Endometrial microvascular endothelial cells (primary cell): Measurements from ENCODE around the gene WDR90. TPM values are rescaled to one million over a fixed set of nuclear protein-coding genes. Genes with fewer than 3 reads are reported as not detected.

Experiments used
- in situ Hi-C: cut with HindIII; loops from 2 replicates; pipeline ENCODE4 v1.10.0; 2017; ENCODE audit warnings: low sequenced_read_pairs, low pct_unique_long_range_greater_than_20kb; ENCODE audit errors: inconsistent ontology term
- total RNA-seq: library from RNA; depleted of rRNA; stranded (reverse); fragments of >200 nt; gene quantifications from one replicate; pipeline ENCODE4 v1.2.3, GENCODE V29; 2015; ENCODE audit errors: inconsistent ontology term

The WDR90 gene
- total RNA-seq, 1 donor from 2014 or later: 39.7 TPM

DNA sequence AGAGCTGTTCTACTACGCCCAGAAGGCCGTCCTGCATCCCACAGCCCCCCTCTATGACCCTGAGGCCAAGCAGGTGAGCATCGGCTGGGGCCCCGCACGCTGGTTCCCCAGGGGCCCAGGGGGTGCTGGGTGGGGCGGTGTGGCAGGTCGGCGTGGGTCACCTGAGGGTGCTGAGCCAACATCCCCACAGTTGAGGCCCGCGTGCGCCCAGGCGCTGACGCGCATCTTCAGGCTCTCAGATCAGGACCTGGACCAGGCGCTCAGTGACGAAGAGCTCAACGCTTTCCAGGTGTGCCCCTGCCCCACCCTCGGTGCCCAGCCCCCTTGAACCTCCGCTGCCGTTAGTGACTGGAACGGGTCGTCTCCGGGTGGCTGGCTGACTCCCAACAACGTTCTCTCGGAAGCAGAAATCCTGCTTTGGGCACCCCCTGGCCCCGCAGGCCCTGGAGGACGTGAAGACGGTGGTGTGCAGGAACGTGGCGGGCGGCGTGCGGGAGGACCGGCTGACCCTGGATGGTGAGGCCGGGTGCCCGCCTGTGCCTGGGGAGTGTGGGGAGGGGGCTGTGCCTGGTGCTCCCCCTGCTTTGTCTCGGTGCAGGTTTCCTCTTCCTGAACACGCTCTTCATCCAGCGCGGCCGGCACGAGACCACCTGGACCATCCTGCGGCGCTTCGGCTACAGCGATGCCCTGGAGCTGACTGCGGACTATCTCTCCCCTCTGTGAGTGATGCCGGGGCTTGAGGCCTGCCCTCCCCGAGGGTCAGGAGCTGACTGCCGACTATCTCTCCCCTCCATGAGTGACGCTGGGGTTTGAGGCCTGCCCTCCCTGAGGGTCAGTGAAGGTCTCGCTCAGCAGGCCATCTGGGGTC, 21.6 kb downstream of the WDR90 start:
- in situ Hi-C loops: no loop called here

- in situ Hi-C loops: no loop called here
These were observed 22.4 kb downstream of the WDR90 start for GRCh38 chr16:671353-672131.

DNA sequence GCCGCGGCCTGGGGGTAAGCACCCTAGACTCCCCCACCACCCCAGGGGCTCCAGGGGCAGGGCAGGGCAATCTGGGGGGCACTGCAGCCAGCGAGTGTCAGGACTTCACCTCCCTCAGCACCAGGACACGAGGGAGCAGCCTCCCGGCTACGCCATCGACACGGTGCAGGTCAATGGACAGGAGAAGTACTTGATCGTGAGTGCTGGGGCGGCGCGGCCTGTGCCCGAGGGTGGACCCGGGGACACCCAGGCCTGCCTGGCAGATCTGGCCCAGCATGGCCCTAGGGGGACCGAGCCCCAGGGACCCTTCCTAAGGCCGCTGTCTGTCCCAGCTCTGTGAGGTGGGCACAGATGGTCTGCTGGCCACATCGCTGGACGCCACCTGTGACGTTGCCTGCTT, 23.2 kb downstream of the WDR90 start:
- in situ Hi-C loops: no loop called here

GRCh38 chr16:672851-673250, 23.7 kb downstream of the WDR90 start:
- in situ Hi-C loops: no loop called here

DNA sequence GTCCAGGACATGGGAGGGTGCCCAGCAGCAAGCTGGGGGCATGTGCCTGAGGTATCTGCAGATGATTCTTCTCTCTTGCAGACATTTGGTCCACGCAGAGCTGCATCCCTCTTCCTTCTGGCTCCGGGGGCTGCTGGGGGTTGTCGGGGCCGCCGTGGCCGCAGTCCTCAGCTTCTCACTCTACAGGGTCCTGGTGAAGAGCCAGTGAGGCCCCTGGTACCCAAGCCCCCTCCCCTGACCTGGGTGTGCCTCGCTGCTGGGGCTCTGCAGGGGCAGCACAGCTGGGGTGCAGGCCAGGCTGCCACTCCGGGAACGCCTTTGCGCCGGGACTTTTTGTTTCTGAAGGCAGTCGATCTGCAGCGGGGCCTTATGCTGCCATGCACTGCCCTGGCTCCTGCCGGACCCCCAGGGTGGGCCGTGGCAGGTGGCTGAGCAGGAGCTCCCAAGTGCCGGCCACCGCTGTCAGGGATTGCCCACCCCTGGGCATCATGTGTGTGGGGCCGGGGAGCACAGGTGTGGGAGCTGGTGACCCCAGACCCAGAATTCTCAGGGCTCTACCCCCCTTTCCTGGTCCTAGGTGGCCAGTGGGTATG, 24.3 kb downstream of the WDR90 start:
- in situ Hi-C loops: no loop called here

- in situ Hi-C loops: no loop called here
These were observed 25.2 kb downstream of the WDR90 start for GRCh38 chr16:674214-674881.

DNA sequence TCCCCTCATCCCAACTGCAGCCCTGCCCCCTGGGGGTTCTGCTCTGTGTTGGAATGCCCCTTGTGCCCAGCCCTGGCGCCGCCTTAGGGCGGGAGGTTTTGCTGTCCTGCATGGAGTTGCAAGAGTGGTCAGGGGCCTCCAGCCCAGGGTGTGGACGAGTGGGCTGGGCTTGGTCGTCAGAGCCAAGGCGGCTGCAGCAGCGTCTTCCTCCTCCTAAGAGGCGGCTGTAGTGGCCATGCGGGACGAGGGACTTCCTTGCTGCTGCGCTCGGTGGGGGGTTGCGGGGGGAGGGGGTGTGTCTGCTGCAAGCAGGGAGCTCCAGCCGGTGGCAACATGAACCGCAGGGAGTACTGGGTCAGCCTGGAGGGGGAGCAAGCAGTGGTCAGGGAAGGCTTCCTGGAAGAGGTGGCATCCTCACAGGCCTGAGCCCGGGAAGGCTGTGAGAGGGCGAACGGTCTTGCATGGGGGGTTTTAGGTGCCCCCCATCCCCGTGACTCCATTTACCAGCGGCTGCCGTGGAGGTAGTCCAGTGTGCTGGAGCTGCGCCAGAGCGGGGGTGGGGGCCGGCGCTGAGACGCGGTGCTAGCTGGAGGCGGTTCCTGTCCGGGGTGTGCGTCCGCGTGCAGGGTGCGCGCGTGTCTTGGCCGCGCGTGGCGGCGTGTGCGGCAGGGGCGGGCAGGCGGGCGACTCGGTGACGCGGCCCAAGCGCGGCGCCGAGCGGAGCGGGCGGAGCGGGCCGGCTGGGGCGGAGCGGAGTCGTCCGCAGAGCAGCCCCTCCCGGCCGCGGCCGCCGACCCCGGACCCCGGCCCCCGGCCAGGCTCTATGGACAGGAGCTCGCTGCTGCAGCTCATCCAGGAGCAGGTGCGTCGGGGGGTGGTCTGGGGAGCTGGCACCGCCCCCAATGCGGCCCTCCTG, 26.1 kb downstream of the WDR90 start, which contains the start of gene RHBDL1:
Gene RHBDL1 (plus strand): TSS at position 704 of the 916 bp plus-strand sequence. CDS start 120 bp downstream, at position 824.
- in situ Hi-C loops: no loop called here

GRCh38 chr16:675884-676564, 26.9 kb downstream of the WDR90 start:
- in situ Hi-C loops: no loop called here

GRCh38 chr16:676565-676902, 27.4 kb downstream of the WDR90 start:
- in situ Hi-C loops: no loop called here

GRCh38 chr16:676913-677312, 27.7 kb downstream of the WDR90 start:
- in situ Hi-C loops: no loop called here

DNA sequence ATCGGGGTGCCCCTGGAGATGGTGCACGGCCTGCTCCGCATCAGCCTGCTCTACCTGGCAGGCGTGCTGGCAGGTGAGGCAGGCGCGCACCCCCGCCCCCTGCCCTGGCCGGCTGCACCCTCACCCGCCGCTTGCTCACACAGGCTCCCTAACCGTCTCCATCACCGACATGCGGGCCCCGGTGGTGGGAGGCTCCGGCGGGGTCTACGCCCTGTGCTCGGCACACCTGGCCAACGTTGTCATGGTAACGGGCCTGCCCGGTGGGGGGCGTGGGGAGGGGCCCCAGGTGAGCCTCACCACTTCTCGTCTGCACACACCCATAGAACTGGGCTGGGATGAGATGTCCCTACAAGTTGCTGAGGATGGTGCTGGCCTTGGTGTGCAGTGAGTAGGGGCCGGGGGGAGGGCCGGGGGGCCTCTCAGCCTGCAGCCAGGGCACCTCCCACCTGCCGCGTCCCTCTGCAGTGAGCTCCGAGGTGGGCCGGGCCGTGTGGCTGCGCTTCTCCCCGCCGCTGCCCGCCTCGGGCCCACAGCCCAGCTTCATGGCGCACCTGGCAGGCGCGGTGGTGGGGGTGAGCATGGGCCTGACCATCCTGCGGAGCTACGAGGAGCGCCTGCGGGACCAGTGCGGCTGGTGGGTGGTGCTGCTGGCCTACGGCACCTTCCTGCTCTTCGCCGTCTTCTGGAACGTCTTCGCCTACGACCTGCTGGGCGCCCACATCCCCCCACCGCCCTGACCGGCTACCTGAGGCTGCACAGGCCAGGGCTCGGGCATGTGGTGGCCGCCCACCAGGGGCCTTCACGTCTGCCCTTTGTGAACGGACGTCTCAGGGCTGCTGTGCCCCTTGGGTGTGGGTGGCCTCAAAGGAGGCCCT, 28.4 kb downstream of the WDR90 start:
- in situ Hi-C loops: no loop called here

- in situ Hi-C loops: no loop called here
These were observed 29.2 kb downstream of the WDR90 start for GRCh38 chr16:678209-678857.

DNA sequence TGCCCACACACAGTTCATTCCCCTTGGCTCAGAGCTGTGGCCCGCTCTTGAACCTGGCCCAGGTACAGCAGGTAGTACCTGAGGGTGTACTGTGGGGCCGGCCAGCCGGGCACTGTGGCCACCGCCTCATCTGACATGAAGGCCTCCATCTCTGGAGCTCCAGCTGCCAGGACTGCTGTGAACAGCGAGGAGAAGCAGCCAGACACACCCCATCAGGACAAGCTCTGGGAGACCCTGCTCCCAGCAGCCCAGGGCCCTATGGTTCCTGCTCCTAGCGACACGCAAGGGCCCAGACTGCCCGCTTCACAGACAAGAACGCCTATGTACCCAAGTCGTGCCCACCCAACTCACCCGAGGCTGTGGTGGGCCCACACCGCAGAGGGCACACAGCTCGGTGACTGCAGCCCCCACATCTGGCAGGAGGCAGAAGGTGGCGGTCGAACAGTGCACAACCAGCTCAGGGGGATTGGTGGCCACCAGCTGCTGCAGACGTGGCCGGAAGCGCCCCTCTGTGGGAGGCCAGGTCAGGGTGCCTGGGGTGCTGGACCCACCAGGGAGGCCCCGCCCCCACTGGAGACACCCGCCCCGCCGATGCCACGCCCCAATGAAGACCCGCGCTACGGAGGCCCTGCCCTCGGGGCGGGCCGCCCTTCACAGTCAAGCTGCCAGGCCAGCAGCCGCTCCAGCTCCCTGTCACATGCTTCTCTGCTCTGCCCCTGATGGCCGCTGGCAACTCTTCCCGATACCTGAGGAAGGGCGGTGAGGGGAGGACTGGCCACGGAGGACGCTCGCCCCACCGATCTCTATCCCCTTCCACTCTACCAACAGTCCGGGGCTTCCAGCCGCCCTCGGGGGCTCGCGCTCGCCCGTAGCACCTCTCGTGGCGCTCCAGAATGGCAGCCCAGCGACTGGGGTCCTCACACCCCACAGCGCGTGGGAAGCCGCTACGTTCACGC, 30.0 kb downstream of the WDR90 start:
- in situ Hi-C loops: no loop called here

- in situ Hi-C loops: no loop called here
These were observed 30.9 kb downstream of the WDR90 start, which contains the start of gene STUB1 for GRCh38 chr16:679814-680624. Gene STUB1 (plus strand): TSS chr16:680410. CDS start chr16:680526, 116 bp downstream.

DNA sequence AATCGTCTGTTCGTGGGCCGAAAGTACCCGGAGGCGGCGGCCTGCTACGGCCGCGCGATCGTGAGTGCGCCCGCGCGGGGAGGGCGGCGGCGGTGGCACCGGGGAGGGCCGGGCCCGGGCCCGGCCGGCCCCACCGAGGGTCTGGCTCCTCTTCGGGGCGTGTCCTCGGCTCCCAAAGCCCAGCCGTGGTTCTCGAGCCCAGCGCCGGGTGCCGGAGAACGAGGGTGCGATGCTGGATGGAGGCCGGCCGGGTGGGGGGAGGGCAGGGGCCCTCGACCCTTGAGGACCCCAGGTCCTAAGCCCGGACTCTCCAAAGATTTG, 31.4 kb downstream of the WDR90 start:
- in situ Hi-C loops: no loop called here
